ENCODE results near the gene HOXA7.

- TF ChIP-seq EP300 (IDR thresholded peaks at IDR 0.05; ENCODE audit: borderline replicate concordance in 1 of 2, low read depth in 2 of 2, low read length in 2 of 2), result no peak
- TF ChIP-seq CBX8 (IDR thresholded peaks at IDR 0.05; ENCODE audit: borderline replicate concordance, low read depth, low read length), result no peak
Observed at GRCh38 chr7:27156508-27156898, at the start of gene HOXA7.

All from H1 (cell line).